ENCODE results near the gene RALB. TPM values are rescaled to one million over a fixed set of nuclear protein-coding genes. Genes with fewer than 3 reads are reported as not detected.

The RALB gene
- total RNA-seq, 1 donor from 2014 or later = 45.2 TPM

DNA sequence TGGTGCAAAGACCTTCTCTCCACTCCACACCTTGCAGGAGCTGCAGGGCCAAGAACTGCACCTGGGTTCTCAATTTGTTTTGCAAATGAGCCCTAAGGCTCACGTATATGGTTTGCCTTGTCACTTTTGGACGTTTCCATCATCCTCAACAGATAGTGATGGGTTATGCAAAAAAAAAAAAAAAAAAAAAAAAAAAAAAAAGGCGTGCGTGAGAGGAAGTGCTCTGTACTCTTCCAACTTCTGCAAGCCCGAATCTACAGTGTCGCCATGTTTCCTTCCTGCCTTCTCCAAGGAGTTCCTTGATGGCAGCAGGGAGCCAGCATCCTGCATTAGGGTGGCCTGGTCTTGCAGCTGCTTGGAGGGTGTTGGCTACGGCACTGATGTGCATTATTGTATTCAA lies 89.3 kb downstream of the RALB start:
- H3K36me3 ChIP-seq (ENCODE audit: control insufficient read depth, insufficient read depth, low read length) = no peaks in the 10 kb centered on the region
- no peak for DNase-seq (ENCODE audit: low read depth)
- H3K4me3 ChIP-seq (ENCODE audit: low read depth, low read length) = no peak overlapping the region
- peaks cover 65% of the 10 kb centered on the region for H3K27me3 ChIP-seq (ENCODE audit: control insufficient read depth, insufficient read depth, low read length)
- TF ChIP-seq, protein P1, sequence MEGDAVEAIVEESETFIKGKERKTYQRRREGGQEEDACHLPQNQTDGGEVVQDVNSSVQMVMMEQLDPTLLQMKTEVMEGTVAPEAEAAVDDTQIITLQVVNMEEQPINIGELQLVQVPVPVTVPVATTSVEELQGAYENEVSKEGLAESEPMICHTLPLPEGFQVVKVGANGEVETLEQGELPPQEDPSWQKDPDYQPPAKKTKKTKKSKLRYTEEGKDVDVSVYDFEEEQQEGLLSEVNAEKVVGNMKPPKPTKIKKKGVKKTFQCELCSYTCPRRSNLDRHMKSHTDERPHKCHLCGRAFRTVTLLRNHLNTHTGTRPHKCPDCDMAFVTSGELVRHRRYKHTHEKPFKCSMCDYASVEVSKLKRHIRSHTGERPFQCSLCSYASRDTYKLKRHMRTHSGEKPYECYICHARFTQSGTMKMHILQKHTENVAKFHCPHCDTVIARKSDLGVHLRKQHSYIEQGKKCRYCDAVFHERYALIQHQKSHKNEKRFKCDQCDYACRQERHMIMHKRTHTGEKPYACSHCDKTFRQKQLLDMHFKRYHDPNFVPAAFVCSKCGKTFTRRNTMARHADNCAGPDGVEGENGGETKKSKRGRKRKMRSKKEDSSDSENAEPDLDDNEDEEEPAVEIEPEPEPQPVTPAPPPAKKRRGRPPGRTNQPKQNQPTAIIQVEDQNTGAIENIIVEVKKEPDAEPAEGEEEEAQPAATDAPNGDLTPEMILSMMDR (IDR thresholded peaks at IDR 0.05; ENCODE audit: insufficient read depth, low read length, poor library complexity, severe bottlenecking) = no peak

DNA sequence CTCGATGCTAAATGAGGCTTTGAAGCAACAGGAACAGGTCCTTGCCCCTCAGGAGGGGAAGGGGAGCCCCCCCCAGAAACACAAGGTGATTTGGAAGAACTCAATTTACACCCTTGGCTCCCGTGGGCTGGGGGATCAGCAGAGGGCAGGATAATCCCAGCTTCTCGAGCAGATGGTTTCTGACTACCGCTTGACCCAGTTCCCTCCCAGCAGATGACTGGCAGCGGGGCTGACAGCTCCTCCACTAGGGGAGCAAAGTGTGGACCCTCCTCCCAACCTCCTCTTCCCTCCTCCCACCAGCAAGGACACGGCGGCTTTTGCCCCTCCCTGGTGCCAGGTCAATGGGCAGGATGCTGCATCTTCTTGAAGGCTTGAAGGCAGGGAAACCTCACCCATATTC lies 89.8 kb downstream of the RALB start:
- H3K27me3 ChIP-seq (ENCODE audit: control insufficient read depth, insufficient read depth, low read length) = peaks cover 70% of the 10 kb centered on the region
- TF ChIP-seq, protein P1 (IDR thresholded peaks at IDR 0.05; ENCODE audit: insufficient read depth, low read length, poor library complexity, severe bottlenecking) = no peak

DNA sequence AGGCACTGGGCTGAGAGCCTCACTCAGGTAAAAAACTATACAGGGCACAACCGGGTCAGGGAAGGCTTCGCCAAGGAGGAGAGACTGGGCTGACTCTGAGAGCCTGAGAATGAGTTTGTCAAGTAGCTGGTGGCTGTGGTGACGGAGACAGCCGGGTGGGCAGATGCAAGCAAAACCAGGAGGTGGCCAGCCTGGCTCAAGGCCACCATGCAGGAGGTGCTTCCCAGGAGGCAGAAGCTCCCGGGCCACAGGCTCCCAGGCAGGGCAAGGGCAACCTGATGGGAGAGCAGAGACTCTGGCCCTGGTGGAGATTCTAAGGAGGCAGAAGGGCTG lies 90.4 kb downstream of the RALB start:
- no peak for DNase-seq (ENCODE audit: low read depth)
- H3K4me3 ChIP-seq (ENCODE audit: low read depth, low read length) = no peak overlapping the region
- H3K36me3 ChIP-seq (ENCODE audit: control insufficient read depth, insufficient read depth, low read length) = no peaks in the 10 kb centered on the region
- TF ChIP-seq, protein P1 (IDR thresholded peaks at IDR 0.05; ENCODE audit: insufficient read depth, low read length, poor library complexity, severe bottlenecking) = no peak
- peaks cover 76% of the 10 kb centered on the region for H3K27me3 ChIP-seq (ENCODE audit: control insufficient read depth, insufficient read depth, low read length)

More for the DNA sequence above, 89.8 kb downstream of the RALB start:
- no peak for DNase-seq (ENCODE audit: low read depth)
- H3K4me3 ChIP-seq (ENCODE audit: low read depth, low read length) = no peak overlapping the region
- no peaks in the 10 kb centered on the region for H3K36me3 ChIP-seq (ENCODE audit: control insufficient read depth, insufficient read depth, low read length)

DNA sequence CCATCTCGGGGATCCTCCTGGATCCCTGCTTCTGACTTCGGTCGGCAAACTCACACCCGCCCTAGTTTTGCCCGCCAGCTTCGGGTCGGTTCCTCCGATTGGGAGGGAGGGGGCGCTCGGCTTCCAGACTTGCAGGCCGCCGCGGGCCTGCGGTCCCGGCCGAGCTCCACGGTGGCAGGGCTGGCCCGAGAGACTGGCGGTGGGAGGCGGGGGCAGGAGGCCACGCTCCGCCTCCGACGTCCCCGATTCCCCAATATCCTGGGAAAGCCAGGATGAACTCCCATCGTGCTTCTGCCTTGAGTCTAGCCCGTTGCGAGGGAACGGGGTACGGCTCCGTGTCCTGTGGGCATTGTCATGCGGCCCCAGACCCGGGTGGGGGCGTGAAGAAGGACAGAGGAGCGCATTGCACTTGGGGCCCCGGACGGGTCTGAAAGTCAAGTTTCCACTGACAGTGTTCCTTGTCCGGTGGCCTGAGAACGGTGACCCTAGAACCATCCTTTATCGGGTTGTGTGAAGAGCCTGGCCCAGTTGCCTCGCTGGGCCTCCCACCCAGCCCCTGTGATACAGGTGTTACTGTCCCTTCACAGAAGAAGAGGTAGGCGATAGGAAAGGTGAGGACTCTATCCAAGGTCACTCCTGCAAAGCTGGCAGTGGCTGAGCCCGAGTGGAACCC lies 90.9 kb downstream of the RALB start:
- H3K36me3 ChIP-seq (ENCODE audit: control insufficient read depth, insufficient read depth, low read length) = no peaks in the 10 kb centered on the region
- no peak overlapping the region for H3K4me3 ChIP-seq (ENCODE audit: low read depth, low read length)
- H3K27me3 ChIP-seq (ENCODE audit: control insufficient read depth, insufficient read depth, low read length) = peaks cover 78% of the 10 kb centered on the region
- TF ChIP-seq, protein P1 (IDR thresholded peaks at IDR 0.05; ENCODE audit: insufficient read depth, low read length, poor library complexity, severe bottlenecking) = peak; percentile 79
- DNase-seq (ENCODE audit: low read depth) = no peak

Other genes starting within 250 kb of the RALB start
- 15.6 and 26.0 TPM in 2 replicates for gene EPB41L5, start 239.8 kb upstream of the RALB start, total RNA-seq
- gene TMEM185B, start 29.5 kb upstream of the RALB start, total RNA-seq = 43.1 and 45.2 TPM in 2 replicates
- gene INHBB, start 93.3 kb downstream of the RALB start, total RNA-seq = 0.14 and 0.50 TPM in 2 replicates